ENCODE measurements around the gene MAPK8IP1. TPM values are rescaled to one million over a fixed set of nuclear protein-coding genes. Genes with fewer than 3 reads are reported as not detected.

The MAPK8IP1 gene
- total and polyA plus RNA-seq, 2 experiments from 2014 or later = 5.9 to 39.4 TPM

DNA sequence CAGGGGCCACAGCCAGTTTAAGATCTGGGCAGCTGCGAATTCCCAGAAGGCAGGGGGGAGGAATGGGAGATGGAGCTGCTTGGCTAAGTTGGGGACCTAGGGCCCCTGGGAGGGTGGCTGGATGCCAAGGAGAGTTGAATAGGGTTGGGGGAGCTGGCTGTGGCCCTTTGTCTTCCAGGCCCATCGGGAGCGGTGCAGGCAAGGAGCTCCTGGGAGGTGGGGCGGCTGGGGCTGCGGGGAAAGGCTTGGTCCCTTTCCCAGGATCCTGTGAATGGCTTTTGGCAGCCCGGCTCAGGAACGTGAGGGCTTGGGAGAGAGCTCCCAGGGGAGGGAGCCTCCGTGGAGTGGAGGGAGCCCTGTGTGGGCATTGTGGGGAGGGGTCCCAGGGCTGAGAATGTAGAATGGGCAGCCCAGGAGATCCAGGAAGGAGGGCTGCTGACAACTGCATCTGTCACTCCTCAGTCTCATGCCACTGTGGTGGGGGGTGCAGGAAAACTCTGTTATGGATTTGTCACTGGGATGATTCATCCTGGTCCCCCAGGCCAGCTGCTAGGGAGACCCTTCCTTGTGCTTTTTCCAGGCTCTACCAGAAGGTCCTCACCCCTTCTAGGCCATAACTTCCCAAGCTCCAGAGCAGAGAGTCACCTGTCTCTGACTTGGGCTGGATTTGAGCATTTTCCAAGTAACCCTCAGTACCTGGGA is 15.6 kb downstream of the MAPK8IP1 start:
- Histone ChIP-seq H4K20me1 (replicated peaks; ENCODE audit: insufficient read depth) (peaks cover 6% of the 10 kb centered on the region), H3K4me2 (peak overlapping the region; percentile 99), H3F3A (replicated peaks; ENCODE audit: low read depth) (0 out of 2 replicates have a peak, but pooled peaks cover 3% of the 10 kb centered on the region), H3K4me1 (ENCODE audit: insufficient read depth) (peaks cover 17% of the 10 kb centered on the region), H3K4me3 (peak overlapping the region; percentile 75), H3K79me2 (replicated peaks; ENCODE audit: insufficient read depth) (no peaks in the 10 kb centered on the region; the same call in 1 of the 2 replicates), H3K27ac (ENCODE audit: low read depth) (no peak overlapping the region), H3K36me3 (ENCODE audit: insufficient read depth) (no peaks in the 10 kb centered on the region), H3K9me2 (ENCODE audit: insufficient read depth) (no peaks in the 10 kb centered on the region), H3K27me3 (ENCODE audit: insufficient read depth) (peaks cover 3% of the 10 kb centered on the region; the same call in 1 of the 2 replicates), H2AFZ (no peak overlapping the region)
- Mint-ChIP-seq H3K4me3 (peak overlapping the region; percentile 69), H3K27me3 (ENCODE audit: insufficient read depth, low read depth, poor library complexity) (peaks cover 22% of the 10 kb centered on the region), H3K36me3 (ENCODE audit: low read depth) (peaks cover 19% of the 10 kb centered on the region), H3K9me3 (no peaks in the 10 kb centered on the region), H3K27ac (no peak overlapping the region), H3K4me1 (peaks cover 17% of the 10 kb centered on the region)
- ATAC-seq (peak; percentile 0; the same call in 2 of the 3 replicates), DNase-seq (ENCODE audit: low spot score) (peak; percentile 34)
- TF ChIP-seq JUNB (IDR thresholded peaks at IDR 0.05; ENCODE audit: unreplicated experiment) = no peak
- TF ChIP-seq NANOG (IDR thresholded peaks at IDR 0.05; ENCODE audit: borderline replicate concordance) = no peak
- TF ChIP-seq, protein P1, sequence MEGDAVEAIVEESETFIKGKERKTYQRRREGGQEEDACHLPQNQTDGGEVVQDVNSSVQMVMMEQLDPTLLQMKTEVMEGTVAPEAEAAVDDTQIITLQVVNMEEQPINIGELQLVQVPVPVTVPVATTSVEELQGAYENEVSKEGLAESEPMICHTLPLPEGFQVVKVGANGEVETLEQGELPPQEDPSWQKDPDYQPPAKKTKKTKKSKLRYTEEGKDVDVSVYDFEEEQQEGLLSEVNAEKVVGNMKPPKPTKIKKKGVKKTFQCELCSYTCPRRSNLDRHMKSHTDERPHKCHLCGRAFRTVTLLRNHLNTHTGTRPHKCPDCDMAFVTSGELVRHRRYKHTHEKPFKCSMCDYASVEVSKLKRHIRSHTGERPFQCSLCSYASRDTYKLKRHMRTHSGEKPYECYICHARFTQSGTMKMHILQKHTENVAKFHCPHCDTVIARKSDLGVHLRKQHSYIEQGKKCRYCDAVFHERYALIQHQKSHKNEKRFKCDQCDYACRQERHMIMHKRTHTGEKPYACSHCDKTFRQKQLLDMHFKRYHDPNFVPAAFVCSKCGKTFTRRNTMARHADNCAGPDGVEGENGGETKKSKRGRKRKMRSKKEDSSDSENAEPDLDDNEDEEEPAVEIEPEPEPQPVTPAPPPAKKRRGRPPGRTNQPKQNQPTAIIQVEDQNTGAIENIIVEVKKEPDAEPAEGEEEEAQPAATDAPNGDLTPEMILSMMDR (conservative IDR thresholded peaks at IDR 0.05; ENCODE audit: low read depth in 2 of 2) = no peak
- no peak for TF ChIP-seq REST (IDR thresholded peaks at IDR 0.05; ENCODE audit: unreplicated experiment)
- no peak for TF ChIP-seq EZH2phosphoT487 (IDR thresholded peaks at IDR 0.05; ENCODE audit: unreplicated experiment)
- no peak for TF ChIP-seq ZNF114 (CRISPR knock-in tag; IDR thresholded peaks at IDR 0.05)
- TF ChIP-seq POLR2AphosphoS5 (IDR thresholded peaks at IDR 0.05; ENCODE audit: low read depth) = no peak
- no peak for TF ChIP-seq ZNF462 (CRISPR knock-in tag; IDR thresholded peaks at IDR 0.05)
- TF ChIP-seq ETS1 (IDR thresholded peaks at IDR 0.05) = no peak
- no peak for TF ChIP-seq ZNF331 (CRISPR knock-in tag; IDR thresholded peaks at IDR 0.05; ENCODE audit: low read depth)
- TF ChIP-seq CREB1 (CRISPR knock-in tag; IDR thresholded peaks at IDR 0.05; ENCODE audit: low read depth) = no peak
- no peak for TF ChIP-seq STAT1 (IDR thresholded peaks at IDR 0.05; ENCODE audit: unreplicated experiment)
- no peak for TF ChIP-seq EZH2 (IDR thresholded peaks at IDR 0.05; ENCODE audit: low read depth, unreplicated experiment)
